NCI-H69 (cell line): ENCODE data around the gene ARID5B.

Source experiments
- DNase-seq: peaks from one replicate; lab custom pipeline; 2025; lab: John Stamatoyannopoulos, UW

ARID5B gene

DNA sequence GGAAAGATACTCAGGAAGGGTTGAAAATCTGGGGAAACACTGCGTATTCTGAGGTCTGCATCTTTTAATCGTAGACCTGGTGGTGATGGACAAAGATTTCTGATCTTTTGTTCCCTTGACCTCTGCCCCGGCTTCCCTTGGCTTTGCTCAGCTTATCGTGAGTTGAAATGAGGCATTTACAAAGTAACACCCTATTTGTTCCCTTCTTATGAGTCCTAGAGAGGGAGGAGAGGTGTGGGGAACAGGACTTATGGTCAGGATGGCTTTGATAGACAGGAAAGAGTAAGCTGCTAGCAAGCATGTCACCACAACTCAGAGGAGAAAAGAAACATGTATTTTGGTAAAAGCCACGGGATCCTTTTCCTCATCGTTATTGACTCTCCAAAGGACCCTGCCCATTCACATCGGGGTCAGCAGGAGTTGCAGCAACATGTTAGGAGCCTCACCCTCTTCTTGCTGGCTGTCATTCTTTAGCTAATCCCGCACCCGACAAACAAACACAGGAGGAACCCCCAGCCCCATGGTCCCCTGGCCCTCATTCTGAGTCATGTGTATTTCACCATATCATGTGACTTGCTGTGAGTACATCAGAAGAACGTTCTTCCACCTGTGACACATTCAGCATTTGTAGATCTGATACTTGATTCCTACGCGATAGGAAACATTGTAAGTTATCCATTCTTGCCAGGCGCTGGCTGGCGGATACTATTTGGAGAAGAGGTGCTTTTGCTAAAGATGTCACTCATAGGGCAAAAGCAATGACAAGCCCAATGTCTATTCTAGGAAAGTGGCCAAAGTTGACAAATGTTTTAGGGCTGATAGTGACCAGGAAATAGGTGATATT, 197.0 kb downstream of the ARID5B start:
- no peak for DNase-seq

DNA sequence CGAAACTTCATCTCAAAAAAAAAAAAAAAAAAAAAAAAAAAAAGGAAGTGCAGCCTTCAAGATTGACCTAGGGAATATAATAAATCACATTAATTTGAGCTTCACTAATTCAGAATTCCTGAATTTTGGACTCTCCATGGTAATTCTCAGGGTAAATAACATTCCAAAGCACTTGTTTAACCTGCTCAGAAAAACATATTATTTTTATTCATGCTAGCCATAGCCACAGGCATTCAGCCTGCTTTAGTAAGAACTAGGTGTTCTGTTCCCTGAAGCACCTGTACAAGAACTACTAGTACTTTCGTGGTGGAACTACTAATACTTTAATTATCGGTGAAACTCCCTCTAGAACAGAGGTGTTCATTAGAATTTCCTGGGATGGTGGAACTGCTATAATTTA, 197.8 kb downstream of the ARID5B start:
- DNase-seq, result no peak

DNA sequence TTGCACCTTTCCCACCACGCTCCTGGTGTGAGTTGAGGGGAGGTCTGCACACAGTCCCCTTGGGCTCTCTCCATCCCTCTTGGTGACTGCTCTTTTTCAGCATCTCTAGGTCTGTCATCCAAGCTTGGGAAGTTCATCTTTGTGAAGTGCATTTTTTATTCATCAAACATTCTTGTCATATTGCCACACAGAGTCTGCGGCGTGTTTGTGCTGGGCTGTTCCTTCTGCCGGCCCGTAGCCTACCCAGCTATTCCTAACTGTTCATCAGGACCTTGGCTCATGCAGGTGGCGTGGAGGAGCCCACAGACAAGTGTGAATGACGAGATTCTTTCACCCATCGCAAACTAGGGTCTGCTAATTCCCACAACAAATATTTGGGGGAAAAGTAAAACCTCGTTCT, 202.4 kb downstream of the ARID5B start:
- no peak for DNase-seq

DNA sequence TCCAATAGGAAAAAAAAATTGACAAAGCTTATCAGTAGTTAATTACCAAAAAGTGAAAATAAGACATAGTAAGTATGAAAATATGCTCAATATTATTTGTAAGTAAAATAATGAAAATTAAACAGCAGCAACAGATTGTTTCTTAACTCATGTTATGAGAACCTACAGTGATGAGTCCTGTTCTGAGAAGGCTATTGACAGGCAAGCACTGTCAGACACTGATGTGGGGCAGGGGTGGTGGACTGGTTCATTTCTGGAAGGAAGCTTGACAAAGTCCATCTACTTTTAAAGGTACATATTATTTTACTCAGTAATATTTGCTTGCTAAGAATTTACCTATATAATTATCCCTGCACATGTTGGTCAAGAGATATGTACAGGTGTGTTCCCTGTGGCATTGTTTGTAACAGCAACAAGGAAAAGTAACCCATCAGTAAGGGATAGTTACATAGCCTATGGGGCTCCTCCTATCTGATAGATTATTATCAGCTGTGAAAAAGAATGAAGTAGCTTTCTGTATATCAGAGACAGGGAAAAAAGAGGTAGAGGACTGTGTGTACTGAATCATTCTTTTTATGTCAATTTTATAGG, 205.5 kb downstream of the ARID5B start:
- peak; percentile 34 for DNase-seq

DNA sequence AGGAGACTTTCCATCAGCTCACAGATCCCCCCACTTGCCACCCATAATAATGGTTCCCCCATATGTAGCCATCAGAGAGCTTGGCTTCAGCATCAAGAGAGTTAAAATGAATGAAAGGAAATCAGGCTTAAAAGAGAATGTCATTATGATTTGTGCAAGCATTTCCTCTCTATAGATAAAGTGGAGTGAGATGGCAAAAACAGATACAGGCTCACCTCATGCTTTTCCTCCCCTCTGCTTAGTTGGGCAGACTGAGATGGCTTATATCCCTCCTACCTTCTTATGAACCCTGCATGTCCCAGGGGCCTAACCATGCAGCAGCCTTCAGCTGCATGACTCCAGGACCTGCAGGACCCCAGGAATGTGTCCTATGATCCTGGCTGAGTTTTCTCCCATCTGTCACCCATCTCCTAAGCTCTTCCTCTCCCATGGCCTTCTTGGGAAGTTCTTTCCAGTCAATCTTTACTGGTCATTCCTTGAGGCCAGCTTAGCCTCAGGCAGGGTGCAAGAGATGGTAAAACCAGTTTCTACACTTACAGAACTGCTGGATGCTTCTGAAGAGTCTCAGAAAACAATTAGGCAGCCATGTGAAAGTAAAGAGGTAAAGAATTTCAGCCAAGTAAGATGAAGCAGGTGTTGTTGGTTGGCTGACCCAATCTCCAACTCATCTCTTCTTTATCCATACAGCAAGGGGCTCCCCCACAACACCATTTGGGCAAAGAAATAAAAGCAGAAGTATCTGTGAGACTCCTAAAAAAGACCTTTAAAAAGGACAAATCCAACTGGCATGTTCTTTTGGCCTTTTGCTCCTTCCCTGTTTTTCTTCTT, 207.5 kb downstream of the ARID5B start:
- no peak for DNase-seq

DNA sequence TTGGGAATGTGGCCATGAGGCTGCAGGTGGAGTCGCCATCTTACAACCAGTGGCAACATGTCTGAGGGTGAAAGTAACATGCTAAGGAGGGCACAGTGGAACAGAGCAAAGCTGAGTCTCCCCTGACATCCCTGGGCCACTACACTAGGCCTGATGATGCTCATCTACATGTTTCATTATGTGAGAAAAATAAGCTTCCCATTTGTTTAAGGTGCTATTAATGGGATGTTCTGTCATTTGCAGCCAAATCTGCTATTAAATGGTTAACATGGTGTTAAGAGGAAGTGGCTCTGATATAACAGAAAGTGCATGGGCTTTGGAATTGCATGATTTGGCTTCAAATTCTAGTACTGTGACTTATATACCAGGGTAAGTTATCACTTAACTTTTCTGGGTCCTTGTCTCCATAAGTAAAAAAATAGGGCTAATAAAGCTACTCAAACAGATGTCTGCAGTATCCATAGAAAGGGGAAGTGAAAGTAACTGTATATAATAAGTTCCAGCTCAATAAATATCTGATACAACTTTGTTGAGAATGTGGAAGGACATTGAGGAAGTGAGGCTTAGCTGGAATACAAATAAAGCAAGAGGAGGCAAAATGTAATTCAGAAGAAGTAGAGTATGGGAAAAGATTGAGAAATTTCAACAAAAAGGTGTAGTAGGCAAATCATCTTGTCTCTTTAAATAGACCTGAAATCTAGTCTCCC, 208.2 kb downstream of the ARID5B start:
- DNase-seq, result no peak

DNA sequence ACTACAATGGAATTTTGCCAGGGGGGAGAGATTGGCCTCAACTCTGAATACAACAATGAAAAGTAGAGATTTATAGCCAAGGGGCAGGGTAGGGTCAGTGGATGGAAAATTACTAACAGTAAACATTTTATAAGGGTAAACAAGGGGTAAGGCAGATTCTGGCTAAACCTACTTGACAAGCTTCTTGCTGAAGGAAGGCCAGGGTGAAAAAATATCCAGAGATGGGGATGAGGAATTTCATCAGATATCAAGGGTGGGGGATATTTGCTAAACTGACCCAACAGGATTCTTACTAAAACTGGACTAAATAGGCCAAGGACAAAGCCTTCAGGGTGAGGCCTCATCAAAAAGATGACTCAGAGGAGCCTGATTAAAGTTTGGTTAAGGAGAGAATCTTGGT, 210.8 kb downstream of the ARID5B start:
- no peak for DNase-seq

DNA sequence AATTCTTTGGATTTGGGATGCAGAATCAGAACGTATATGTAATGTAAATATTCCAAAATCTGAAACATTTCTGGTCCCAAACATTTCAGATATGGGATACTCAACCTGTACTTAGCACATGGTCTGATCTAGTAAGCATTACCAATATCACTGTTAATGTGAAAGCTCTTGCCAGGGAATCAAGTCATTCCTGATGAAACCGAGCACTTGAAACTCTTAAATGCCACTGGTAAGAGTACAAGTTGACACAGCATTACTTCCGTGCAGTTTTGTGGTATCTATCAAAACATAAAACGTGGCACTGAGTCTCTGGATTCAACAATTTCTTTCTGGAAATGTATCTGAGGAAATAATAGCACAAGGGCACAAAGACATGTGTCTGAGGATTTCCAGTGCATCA, 211.5 kb downstream of the ARID5B start:
- DNase-seq, result no peak

DNA sequence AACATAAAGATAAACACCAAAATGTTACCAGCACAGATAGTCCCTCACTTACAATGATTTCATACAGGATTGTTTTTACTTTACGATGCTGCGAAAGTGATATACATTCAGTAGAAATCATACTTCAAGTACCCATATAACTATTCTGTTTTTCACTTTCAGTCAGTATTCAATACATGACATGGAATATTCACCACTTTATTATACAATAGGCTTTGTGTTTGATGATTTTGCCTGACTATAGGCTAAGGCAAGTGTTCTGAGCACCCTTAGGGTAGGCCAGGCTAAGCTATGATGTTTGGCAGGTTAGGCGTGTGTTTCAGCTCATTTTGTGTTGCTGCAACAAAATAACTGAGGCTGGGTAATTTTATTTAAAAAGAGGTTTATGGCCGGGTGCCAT, 212.2 kb downstream of the ARID5B start:
- DNase-seq, result no peak

DNA sequence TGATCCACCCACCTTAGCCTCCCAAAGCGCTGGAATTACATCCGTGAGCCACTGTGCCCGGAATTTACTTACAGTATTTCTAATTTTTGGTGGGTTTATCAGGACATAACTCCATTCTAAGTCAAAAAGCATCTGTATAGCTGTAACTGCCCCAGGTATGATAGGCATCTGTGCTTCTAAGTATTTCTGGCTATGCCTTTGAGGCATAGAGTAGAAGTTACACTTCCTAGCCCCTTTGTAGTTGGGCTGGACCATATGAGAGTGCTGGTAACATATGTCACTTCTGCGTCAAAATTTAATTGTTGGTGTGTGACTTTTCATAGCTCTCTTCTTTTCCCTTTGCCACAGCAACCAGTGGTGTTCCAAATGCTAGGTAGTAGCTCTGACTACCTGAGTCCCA, 213.8 kb downstream of the ARID5B start:
- DNase-seq, result no peak

DNA sequence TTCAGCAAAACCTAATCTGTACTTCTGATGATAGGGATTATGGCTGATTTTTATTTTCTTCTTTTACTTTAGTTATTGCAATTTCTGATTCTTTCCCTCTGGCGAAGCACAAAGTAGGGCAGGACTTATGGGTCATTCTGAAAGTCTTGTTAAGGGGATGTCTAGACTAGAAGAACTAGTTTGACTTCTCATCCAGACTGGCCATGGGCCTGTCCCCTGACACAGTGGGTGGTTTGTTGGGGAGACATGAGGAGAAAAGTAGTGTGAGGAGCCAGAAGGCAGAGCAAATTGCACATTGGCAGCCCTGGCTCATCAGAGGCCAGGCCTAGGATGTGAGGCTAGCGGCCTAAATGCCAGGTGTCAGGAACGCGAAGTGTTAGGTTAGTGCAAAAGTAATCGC, 214.3 kb downstream of the ARID5B start:
- no peak for DNase-seq

DNA sequence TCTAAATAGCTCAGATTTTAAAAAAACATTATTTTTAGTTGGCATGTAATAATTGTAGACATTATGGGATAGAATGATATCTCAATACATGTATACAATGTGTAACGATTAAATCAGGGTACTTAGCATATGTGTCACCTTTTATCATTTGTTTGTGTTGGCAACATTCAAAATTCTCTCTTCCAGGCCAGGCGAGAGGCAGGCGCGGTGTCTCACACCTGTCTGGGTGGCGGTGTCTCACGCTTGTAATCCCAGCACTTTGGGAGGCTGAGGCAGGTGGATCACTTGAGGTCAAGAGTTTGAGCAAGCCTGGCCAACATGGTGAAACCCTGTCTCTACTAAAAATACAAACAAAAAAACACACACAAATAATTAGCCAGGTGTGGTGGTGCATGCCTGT, 215.4 kb downstream of the ARID5B start:
- no peak for DNase-seq

DNA sequence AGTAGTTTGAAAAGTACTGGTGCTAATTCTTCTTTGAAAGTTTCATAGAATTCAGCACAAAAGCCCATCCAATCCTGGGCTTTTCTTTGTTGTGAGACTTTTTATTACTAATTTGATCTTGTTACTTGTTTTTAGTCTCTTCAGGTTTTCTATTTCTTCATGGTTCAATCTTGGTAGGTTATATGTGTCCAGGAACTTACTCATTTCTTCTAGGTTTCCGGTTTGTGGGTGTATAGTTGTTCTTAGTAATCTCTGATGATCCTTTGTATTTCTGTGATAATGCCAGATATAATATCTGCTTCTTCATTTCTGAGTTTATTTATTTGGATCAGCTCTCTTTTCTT, 219.7 kb downstream of the ARID5B start:
- no peak for DNase-seq

DNA sequence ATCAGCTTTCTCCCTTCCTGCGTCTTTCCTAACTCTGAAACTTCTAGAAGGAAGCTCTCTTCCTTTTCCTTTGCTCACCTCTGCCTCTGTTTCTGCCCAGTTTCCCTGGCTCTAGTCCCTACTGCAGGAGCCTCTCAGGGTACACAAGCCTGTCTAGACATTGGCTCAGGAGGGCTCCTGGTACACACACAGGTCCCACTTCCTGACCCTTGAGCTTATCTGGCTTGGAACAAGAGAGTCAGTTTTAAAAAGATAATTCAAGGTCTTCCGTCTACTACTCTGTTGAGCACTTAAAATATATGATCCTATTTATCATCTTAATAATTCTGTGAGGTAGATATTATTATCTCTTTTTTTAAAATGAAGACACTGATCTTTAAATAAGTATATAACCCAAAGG, 226.5 kb downstream of the ARID5B start:
- no peak for DNase-seq

DNA sequence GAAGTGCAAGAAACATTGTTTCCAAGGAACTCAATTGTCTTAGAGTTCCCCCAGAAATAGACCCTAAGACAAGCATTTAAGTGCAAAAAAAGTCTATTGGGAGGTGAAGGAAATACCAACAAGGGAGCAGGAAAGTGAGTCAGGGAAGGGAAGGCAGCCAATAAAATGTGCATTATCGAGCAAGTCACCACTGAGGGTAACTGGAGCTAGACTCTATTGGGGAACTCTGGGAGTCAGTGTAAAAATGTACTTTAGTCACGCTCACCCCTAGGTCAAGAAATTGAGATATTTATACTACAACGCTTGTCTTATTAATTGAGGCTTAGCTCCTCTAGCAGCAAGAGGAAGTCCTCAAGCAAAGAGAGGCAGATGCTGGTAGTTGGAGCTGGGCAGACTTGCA, 229.4 kb downstream of the ARID5B start:
- no peak for DNase-seq

DNA sequence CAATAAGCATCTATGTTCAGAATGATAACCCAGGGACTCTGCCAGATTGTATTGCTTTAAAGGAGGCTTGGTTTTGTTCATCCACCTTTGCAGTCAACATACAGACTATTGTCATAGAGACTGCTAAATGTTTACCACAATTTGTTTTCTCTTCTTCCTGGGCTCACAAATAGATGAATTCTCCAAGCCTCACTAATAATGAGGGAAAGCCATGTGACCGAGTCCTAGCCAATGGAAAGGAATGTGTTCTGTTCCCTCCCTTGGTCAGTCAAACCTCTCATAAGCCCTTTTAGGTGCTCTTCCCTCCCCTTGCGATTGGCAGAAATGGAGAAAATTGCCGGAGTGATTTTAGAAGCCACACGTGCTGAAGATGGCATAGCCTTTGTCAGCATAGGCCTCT, 230.2 kb downstream of the ARID5B start:
- DNase-seq, result no peak

DNA sequence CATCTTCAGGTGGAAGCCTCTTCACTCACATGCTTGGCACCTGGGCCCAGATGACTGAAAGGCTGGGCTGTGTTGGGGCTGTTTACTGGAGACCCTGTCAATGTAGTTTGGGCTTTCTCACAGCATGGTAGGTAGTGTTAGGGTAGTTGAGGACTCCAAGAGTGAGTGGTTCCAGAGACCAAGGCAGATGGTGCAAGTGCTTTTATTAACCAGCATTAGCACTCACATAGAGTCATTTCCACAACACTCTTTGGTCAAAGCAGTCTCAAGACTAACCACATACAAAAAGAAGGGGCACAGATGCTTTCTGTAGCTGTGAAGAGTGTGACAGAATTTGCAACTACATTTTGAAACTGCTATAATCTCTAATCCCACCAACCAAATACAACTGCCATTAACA, 232.1 kb downstream of the ARID5B start:
- no peak for DNase-seq

DNA sequence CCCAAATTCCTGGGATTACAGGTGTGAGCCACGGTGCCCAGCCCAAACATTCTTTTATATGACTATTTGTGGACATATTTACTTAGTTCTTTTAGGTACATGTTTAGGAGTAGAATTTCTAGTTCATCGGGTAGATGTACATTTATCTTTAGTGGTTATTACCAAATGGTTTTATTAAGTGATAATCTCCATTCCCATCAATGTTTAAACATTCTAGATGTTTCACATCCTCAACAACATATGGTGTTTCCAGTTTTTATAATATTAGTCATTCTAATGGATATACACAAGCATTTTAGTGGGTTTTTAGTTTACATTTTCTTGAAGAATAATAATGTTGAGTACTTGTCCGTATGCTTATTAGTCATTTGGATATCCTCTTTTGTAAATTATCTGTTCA, 235.4 kb downstream of the ARID5B start:
- DNase-seq, result no peak
